Hindlimb muscle (tissue), 1 donor: Measurements from ENCODE around the gene RPL27A. TPM values are rescaled to one million over a fixed set of nuclear protein-coding genes. Genes with fewer than 3 reads are reported as not detected.

Source experiments
- DNase-seq: peaks from one replicate; pipeline ENCODE4 v3.0.0-alpha.2; 2013
- polyA plus RNA-seq: library from polyadenylated mRNA; unstranded; fragments of 120-200 nt; gene quantifications from one replicate; pipeline ENCODE4 v1.2.1, GENCODE V29; 2013; ENCODE audit not compliant: insufficient read length

Gene RPL27A
- polyA plus RNA-seq, 1 donor: 3,336 TPM

DNA sequence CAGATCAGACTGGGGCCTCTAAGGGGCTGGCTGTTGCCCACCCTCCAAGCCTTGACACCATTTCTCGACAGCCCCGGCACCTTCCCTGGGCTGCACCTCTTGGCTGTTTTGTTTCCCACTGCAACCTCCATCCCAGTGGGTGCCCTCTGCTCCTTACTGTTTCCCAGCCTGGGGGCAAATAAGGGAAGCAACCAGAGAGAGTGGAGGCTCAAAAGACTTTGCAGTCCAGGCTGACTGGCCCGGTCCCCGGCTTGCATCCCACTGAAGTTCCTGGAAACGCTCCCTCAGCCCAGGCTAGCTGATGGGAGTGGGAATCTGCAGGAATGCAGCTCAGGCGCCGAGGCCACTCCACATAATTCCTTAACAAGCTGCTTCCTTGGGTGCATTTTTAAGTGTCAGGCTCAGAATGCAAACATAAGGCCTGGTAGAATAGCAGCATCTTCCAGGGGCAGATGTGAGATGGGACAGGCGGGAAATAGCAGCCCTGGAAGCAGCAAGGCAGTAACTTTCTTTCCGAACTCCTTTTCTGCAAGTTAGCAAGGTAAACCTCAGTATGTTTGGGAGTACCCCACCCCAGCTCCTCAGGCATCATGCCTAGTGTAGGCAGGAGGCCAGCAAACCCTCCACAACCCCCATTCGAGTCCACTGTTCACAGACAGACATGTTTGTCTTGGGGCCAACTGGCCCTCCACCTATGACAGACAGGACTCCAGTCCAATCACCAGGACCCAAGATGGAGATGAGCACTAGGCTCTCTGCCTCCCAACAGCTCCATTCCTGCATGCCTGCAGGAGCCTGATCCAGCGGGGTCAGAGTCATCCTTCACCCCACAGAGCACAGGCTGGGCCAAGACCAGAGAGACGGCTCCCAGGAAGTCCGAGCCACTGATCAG is 39.3 kb downstream of the RPL27A start:
- no peak for DNase-seq

- DNase-seq: no peak
These were observed 40.2 kb downstream of the RPL27A start for GRCh38 chr11:8722809-8723208.

DNA sequence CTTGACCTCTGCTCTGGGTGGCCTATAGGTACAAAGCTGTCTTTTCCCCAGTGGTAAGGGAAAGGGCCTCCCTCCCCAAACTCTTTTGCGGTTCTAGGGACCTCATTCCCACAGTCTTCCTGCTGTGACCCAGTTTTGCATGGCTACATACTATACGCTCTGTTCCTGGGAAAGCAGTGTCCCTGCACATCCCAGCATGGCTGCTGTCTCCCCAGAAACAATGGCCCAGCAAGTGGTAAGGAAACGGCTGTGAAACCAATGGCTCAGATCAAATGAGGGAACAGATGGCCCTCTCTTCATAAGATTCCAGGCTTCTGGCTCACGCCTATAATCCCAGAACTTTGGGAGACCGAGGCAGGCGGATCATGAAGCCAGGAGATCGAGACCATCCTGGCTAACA is 41.1 kb downstream of the RPL27A start:
- DNase-seq: no peak

- DNase-seq: no peak
These were observed 42.1 kb downstream of the RPL27A start for GRCh38 chr11:8724682-8725081.

GRCh38 chr11:8726395-8726794 is 43.8 kb downstream of the RPL27A start:
- DNase-seq: no peak

DNA sequence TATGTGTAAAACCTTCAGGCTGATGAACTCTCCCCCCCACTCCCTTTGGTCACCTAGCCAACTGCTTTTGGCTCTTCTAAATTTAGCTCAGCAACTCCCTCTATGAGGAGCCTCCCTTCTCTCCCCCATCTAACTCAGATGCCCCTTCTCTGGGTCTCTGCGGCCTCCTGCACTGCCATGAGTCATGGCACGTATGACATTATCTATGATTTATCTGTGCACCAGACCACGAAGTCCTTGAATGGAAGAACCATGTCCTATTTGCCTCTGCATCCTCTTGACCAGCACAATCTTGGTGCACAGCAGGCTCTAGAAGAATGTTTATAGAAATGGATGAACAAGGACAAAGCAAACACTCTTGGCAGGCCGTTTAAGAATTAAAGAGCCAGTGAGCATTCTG is 46.0 kb downstream of the RPL27A start:
- no peak for DNase-seq

DNA sequence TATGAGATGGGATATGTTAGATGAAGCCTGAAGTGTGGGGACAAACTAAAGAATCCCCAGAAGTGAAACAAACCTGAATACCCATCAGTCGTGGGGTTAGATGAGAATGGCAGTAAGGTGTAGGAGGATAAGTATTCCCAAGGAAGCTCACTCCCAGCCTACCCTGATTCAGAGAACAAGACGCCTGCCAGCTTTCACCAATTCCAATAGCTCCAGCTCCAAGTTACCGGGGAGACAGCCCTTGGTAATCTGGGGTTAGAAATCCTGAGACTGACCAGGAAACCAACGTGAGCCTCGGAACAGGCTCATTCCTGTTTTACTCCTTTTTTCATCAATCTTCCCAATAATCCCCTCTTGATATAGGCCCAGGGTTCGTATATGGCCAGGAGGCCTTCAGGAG is 46.5 kb downstream of the RPL27A start:
- no peak for DNase-seq

- DNase-seq: no peak
These were observed 47.5 kb downstream of the RPL27A start for GRCh38 chr11:8729837-8730696.

DNA sequence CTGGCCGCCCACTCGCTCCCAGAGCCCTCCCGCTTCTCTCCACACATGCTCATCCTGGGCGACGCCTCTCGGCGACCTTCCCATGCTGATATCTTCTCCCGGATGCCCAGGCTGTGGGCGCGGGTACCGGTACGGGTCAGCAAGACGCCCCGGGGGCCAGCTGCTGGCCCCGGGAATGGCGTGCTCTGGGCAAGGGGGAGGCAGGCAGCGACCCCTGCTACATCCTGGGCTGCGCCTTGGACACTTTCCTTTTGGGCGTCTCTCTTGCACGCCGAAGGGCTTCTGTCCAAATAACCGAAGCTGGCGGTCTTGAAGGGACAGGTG is 48.1 kb downstream of the RPL27A start:
- DNase-seq: no peak

DNA sequence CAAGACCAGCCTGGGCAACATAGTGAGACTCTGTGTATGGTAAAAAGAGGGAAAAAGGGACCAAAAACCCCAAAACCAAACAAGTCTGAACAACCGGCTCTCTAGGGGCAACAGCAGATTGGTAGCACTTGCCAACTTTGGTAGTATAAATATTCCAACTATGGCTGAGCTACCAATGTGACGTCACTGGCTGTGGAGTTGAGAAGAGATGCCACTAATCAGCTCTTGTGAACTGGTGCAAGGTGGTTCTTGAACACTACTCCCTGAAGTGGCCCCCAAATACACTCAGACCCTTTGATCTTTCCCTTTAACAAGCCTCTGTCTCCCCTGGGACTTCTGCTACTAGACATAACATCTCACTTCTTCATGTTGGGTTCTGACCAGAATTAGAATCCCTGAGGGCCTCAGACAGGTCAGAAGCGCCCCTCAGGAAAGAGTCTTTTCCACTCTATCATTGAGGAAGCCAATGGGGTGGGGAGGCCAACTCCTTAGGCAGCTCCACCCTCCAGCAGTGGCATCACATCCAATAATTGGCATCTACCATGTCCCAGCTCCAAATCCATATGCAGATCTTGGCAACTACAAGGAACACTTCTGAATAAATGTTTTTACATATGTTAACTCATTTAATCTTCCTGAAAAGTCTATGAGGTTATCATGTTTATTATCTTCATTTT is 49.2 kb downstream of the RPL27A start:
- no peak for DNase-seq

DNA sequence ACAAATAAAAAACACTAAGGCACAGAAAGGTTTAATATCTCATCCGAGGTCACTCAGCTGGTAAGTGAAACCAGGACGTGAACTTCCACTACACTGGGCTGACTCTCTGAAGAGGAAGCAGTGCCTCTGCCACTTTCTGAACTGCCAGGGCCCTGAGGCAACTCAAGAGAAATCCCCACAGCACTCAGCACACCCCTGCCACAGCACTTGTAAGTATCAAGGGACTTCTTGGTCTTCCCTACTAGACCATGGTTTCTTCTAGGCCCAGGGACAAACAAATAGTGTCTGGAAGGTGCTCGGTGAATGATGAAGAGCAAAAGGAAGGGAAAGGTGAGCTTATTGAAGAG is 49.7 kb downstream of the RPL27A start:
- no peak for DNase-seq

DNA sequence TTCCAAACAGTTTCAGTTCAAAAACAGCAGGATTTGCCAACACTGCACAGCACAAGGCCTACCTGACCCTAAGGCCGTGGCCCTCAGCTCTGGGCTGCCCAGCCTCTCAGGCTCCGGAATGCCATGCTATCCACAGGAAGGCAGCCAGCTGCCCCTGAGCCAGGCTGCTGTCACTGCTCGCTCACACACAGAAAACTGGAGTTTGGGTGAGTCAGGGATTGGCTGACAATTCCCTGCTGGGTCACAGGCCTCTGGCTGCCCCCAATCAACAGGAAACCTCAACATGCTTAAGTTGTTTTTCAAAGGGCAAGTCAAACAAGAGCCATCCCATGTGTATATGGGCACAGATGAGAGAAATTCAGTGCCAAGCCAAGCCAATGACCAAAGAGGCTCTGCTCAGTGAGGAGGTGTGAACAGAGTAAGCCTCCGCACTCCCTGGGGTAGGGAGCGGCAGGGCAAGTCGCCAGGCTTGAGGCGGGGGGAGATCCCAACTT is 50.2 kb downstream of the RPL27A start:
- DNase-seq: no peak

GRCh38 chr11:8733852-8734251 is 51.3 kb downstream of the RPL27A start:
- DNase-seq: no peak

DNA sequence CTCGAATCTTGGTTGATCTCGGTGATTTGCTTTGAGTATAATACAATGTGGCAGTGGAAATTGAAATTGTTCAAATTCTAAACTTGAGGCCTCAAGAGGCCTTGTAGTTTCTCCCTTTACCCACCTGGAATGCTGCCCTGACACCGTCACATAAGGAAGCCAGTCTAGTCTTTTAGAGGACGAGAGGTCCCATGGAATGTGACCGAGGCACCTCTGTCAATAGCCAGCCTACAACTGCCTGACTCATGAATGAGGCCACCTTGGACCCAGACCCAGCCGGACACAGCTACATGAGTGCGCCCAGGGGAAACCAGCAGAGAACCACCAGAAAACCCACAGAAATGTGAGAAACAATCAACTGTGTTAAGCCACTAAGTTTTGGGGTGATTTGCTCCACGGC is 52.5 kb downstream of the RPL27A start:
- DNase-seq: no peak

- no peak for DNase-seq
These were observed 56.8 kb downstream of the RPL27A start for GRCh38 chr11:8739309-8739793.

Other genes starting within 250 kb of the RPL27A start
- 3.0 TPM for gene STK33, start 88.6 kb upstream of the RPL27A start, polyA plus RNA-seq
- 5.7 TPM for gene TRIM66, start 127 bp upstream of the RPL27A start, polyA plus RNA-seq
- 22.0 TPM for gene AKIP1, start 228.4 kb downstream of the RPL27A start, polyA plus RNA-seq